HG03457 (cell line): ENCODE results near the gene ZWILCH.
"Not testable (repeated sequence)": the region's sequence is repeated elsewhere in the genome, so short reads cannot be mapped to it uniquely, and the experiment has no call there.

Experiments
- ATAC-seq: cut with Tn5 transposase; IDR thresholded peaks from one replicate; pipeline ENCODE4 v1.9.1; 2021; ENCODE audit warnings: moderate number of reproducible peaks; ENCODE audit not compliant: unreplicated experiment

ZWILCH gene

GRCh38 chr15:66504563-66505429, at the start of gene ZWILCH, which contains the start of gene RPL4:
Gene ZWILCH, plus strand, starts transcription at chr15:66505326. Its CDS starts 13 bp downstream, at chr15:66505339.
Gene RPL4, minus strand, starts transcription at chr15:66504855. Its CDS starts 65 bp downstream, at chr15:66504790.
- ATAC-seq, result peak; percentile 79

- ATAC-seq, result no peak
Observed at GRCh38 chr15:66456211-66456610, 48.9 kb upstream of the ZWILCH start.

GRCh38 chr15:66459818-66460615, 45.1 kb upstream of the ZWILCH start:
- ATAC-seq, result no peak

GRCh38 chr15:66461294-66461693, 43.8 kb upstream of the ZWILCH start:
- not testable (repeated sequence) for ATAC-seq

GRCh38 chr15:66461917-66462316, 43.2 kb upstream of the ZWILCH start:
- ATAC-seq, result no peak

- ATAC-seq, result no peak
Observed at GRCh38 chr15:66462627-66463026, 42.5 kb upstream of the ZWILCH start.

- not testable (repeated sequence) for ATAC-seq
Observed at GRCh38 chr15:66465294-66465693, 39.8 kb upstream of the ZWILCH start.

GRCh38 chr15:66467162-66468040, 37.7 kb upstream of the ZWILCH start:
- ATAC-seq, result not testable (repeated sequence)

GRCh38 chr15:66470825-66471224, 34.3 kb upstream of the ZWILCH start:
- not testable (repeated sequence) for ATAC-seq

GRCh38 chr15:66472176-66472999, 32.7 kb upstream of the ZWILCH start:
- ATAC-seq, result peak; percentile 71

- ATAC-seq, result no peak
Observed at GRCh38 chr15:66474135-66474534, 31.0 kb upstream of the ZWILCH start.

- no peak for ATAC-seq
Observed at GRCh38 chr15:66474963-66475362, 30.2 kb upstream of the ZWILCH start.

- ATAC-seq, result no peak
Observed at GRCh38 chr15:66476535-66476934, 28.6 kb upstream of the ZWILCH start.

GRCh38 chr15:66477011-66477410, 28.1 kb upstream of the ZWILCH start:
- no peak for ATAC-seq

- ATAC-seq, result no peak
Observed at GRCh38 chr15:66480267-66480666, 24.9 kb upstream of the ZWILCH start.

GRCh38 chr15:66481107-66481856, 23.8 kb upstream of the ZWILCH start:
- no peak for ATAC-seq

GRCh38 chr15:66482539-66482938, 22.6 kb upstream of the ZWILCH start:
- no peak for ATAC-seq

- no peak for ATAC-seq
Observed at GRCh38 chr15:66483131-66483566, 22.0 kb upstream of the ZWILCH start.

- no peak for ATAC-seq
Observed at GRCh38 chr15:66484539-66485112, 20.5 kb upstream of the ZWILCH start.
